Muscle of leg (tissue), 11 donors: ENCODE data around the gene GAGE12G. TPM values are rescaled to one million over a fixed set of nuclear protein-coding genes. Genes with fewer than 3 reads are reported as not detected.
"Not testable (repeated sequence)": the region's sequence is repeated elsewhere in the genome, so short reads cannot be mapped to it uniquely, and the experiment has no call there.

Experiments used
- DNase-seq: peaks from one replicate; pipeline ENCODE4 v3.0.0; 2013
- H3K27ac ChIP-seq: one replicate; pipeline ENCODE4 v1.5.1; 2013; ENCODE audit warnings: mild to moderate bottlenecking, low read length, control low read depth
- H3K27me3 ChIP-seq: one replicate; pipeline ENCODE4 v1.6.1; 2013; ENCODE audit warnings: low read length; ENCODE audit not compliant: control insufficient read depth, insufficient read depth
- H3K36me3 ChIP-seq: one replicate; pipeline ENCODE4 v1.6.1; 2013; ENCODE audit warnings: low read length; ENCODE audit not compliant: control insufficient read depth, insufficient read depth
- H3K4me1 ChIP-seq: one replicate; pipeline ENCODE4 v1.6.1; 2013; ENCODE audit warnings: low read length; ENCODE audit not compliant: control insufficient read depth, insufficient read depth
- H3K4me3 ChIP-seq: one replicate; pipeline ENCODE4 v1.5.1; 2013; ENCODE audit warnings: low read length, control low read depth
- H3K9me3 ChIP-seq: replicated peaks from 2 replicates; pipeline ENCODE4 v1.6.1; 2013; ENCODE audit warnings: low read depth, low read length; ENCODE audit not compliant: control insufficient read depth
- WGBS: methylation state at CpG from one replicate; pipeline ENCODE4 v1.1.5; 2013; ENCODE audit warnings: missing lambda C conversion rate; ENCODE audit not compliant: insufficient coverage; 5-methylcytosine and 5-hydroxymethylcytosine counted together
- polyA plus RNA-seq, 8 donors: library from polyadenylated mRNA; unstranded; fragments of 120-200 nt; gene quantifications; one replicate each; pipeline versions ENCODE4 v1.2.1 to v1.2.3, GENCODE V29; 2013; ENCODE audit warnings: inconsistent platforms in 1 of 8, low replicate concordance in 1 of 8; ENCODE audit not compliant: insufficient read length in 8 of 8, insufficient read depth in 1 of 8
- total RNA-seq: library from RNA; stranded (reverse); fragments of 120-200 nt; gene quantifications from one replicate; pipeline ENCODE4 v1.2.4, GENCODE V29; 2013

The GAGE12G gene
- total and polyA plus RNA-seq, 9 donors, result not detected

GRCh38 chrX:49590488-49590887 lies 20.3 kb downstream of the GAGE12G start:
- not testable (repeated sequence) for H3K4me1 ChIP-seq, DNase-seq, H3K9me3 ChIP-seq, H3K4me3 ChIP-seq, H3K27me3 ChIP-seq, H3K36me3 ChIP-seq, H3K27ac ChIP-seq
- WGBS, result no CpG with 5 or more reads among the region's 17 CpGs

- not testable (repeated sequence) for H3K27me3 ChIP-seq, H3K4me3 ChIP-seq, DNase-seq, H3K36me3 ChIP-seq, H3K9me3 ChIP-seq, H3K4me1 ChIP-seq, H3K27ac ChIP-seq
- WGBS, result no CpG with 5 or more reads among the region's 16 CpGs
Measured at GRCh38 chrX:49598720-49599119, 28.5 kb downstream of the GAGE12G start, which contains the start of gene GAGE1. TSS of gene GAGE1 (plus strand) at chrX:49599020. CDS start at chrX:49600175, 1,155 bp downstream.

- H3K4me3 ChIP-seq, result no peak overlapping the region
- no peaks in the 10 kb centered on the region for H3K36me3 ChIP-seq
- no peaks in the 10 kb centered on the region for H3K4me1 ChIP-seq
- H3K27me3 ChIP-seq, result peaks cover 3% of the 10 kb centered on the region
- WGBS, result 0% methylated on average over 1 of the region's 7 CpGs
- no peak overlapping the region for H3K27ac ChIP-seq
- no peak for DNase-seq
- no peaks in the 10 kb centered on the region for H3K9me3 ChIP-seq
Measured at GRCh38 chrX:49610718-49611310, 40.6 kb downstream of the GAGE12G start.

- Histone ChIP-seq H3K27ac (no peak overlapping the region), H3K4me3 (no peak overlapping the region), H3K9me3 (no peaks in the 10 kb centered on the region), H3K27me3 (no peaks in the 10 kb centered on the region), H3K4me1 (no peaks in the 10 kb centered on the region), H3K36me3 (no peaks in the 10 kb centered on the region)
- DNase-seq, result no peak
- WGBS, result 83% methylated on average over 1 of the region's 2 CpGs
Measured at GRCh38 chrX:49618574-49618973, 48.4 kb downstream of the GAGE12G start.

Other genes starting within 250 kb of the GAGE12G start
- not detected for gene GAGE12J, start 248.4 kb upstream of the GAGE12G start, total RNA-seq
- gene GAGE12J, start 248.4 kb upstream of the GAGE12G start, polyA plus RNA-seq, result not detected
- not detected for gene GAGE13, start 238.8 kb upstream of the GAGE12G start, total RNA-seq
- not detected for gene GAGE13, start 238.8 kb upstream of the GAGE12G start, polyA plus RNA-seq
- gene GAGE12C, start 38.2 kb upstream of the GAGE12G start, total RNA-seq, result not detected
- gene GAGE12C, start 38.2 kb upstream of the GAGE12G start, polyA plus RNA-seq, result not detected
- not detected for gene GAGE12D, start 28.7 kb upstream of the GAGE12G start, total RNA-seq
- gene GAGE12D, start 28.7 kb upstream of the GAGE12G start, polyA plus RNA-seq, result not detected
- not detected for gene GAGE12E, start 19.1 kb upstream of the GAGE12G start, total RNA-seq
- gene GAGE12E, start 19.1 kb upstream of the GAGE12G start, polyA plus RNA-seq, result not detected
- not detected for gene GAGE12F, start 9.6 kb upstream of the GAGE12G start, total RNA-seq
- gene GAGE12F, start 9.6 kb upstream of the GAGE12G start, polyA plus RNA-seq, result not detected
- not detected for gene GAGE12H, start 9.5 kb downstream of the GAGE12G start, total RNA-seq
- not detected for gene GAGE12H, start 9.5 kb downstream of the GAGE12G start, polyA plus RNA-seq
- not detected for gene GAGE2A, start 19.1 kb downstream of the GAGE12G start, total RNA-seq
- not detected for gene GAGE2A, start 19.1 kb downstream of the GAGE12G start, polyA plus RNA-seq
- not detected for gene GAGE1, start 28.6 kb downstream of the GAGE12G start, total RNA-seq
- not detected for gene GAGE1, start 28.6 kb downstream of the GAGE12G start, polyA plus RNA-seq
- not detected for gene PAGE1, start 125.6 kb downstream of the GAGE12G start, total RNA-seq
- gene PAGE1, start 125.6 kb downstream of the GAGE12G start, polyA plus RNA-seq, result not detected